Measurements from ENCODE around the gene MAN2B1. TPM values are rescaled to one million over a fixed set of nuclear protein-coding genes. Genes with fewer than 3 reads are reported as not detected.
A peak's percentile ranks its signal among the peaks of the same experiment; 100 is the strongest.

Gene MAN2B1
- total RNA-seq, 1 experiment from 2014 or later = 93.5 TPM

GRCh38 chr19:12668346-12668745 lies 1.8 kb upstream of the MAN2B1 start:
- Histone ChIP-seq H3K23ac (ENCODE audit: insufficient read length, low read depth, low read length) (no peak overlapping the region), H3K27me3 (ENCODE audit: insufficient read depth, low read length) (no peaks in the 10 kb centered on the region), H3K9ac (ENCODE audit: extremely low read depth, insufficient read length, low read length) (no peak overlapping the region), H2BK120ac (ENCODE audit: low read depth, low read length, poor library complexity, severe bottlenecking) (no peak overlapping the region), H2AK5ac (ENCODE audit: insufficient read length, low read length) (no peak overlapping the region), H3K9me3 (ENCODE audit: control insufficient read depth, low read depth, low read length) (no peaks in the 10 kb centered on the region), H2BK12ac (ENCODE audit: insufficient read length, low read depth, low read length) (no peak overlapping the region), H3K79me2 (ENCODE audit: insufficient read depth, low read length) (no peaks in the 10 kb centered on the region), H2BK20ac (ENCODE audit: low read depth, low read length, poor library complexity, severe bottlenecking) (no peak overlapping the region), H3K27ac (ENCODE audit: insufficient read length, low read depth, low read length) (no peak overlapping the region), H3K14ac (ENCODE audit: insufficient read depth, low read length) (no peak overlapping the region), H3K4me2 (ENCODE audit: insufficient read depth, insufficient read length, low read length) (peak overlapping the region; percentile 64), H4K8ac (replicated peaks; ENCODE audit: insufficient read length, low read depth, low read length) (no peak overlapping the region), H2BK15ac (ENCODE audit: low read depth, low read length) (no peak overlapping the region), H2BK5ac (ENCODE audit: insufficient read length, low read length) (no peak overlapping the region), H2AFZ (ENCODE audit: low read length) (no peak overlapping the region), H3K4ac (ENCODE audit: low read depth, low read length) (no peak overlapping the region), H4K5ac (ENCODE audit: insufficient read length, low read depth, low read length) (no peak overlapping the region), H3T11ph (ENCODE audit: low read length) (no peak overlapping the region), H4K91ac (ENCODE audit: insufficient read length, low read depth, low read length) (no peak overlapping the region), H3K56ac (ENCODE audit: insufficient read length, low read depth, low read length) (no peak overlapping the region), H4K20me1 (ENCODE audit: control insufficient read depth, insufficient read depth, insufficient read length) (no peaks in the 10 kb centered on the region), H3K4me1 (ENCODE audit: insufficient read depth, low read length) (no peaks in the 10 kb centered on the region), H3K79me1 (ENCODE audit: insufficient read depth, low read depth, low read length, poor library complexity, severe bottlenecking) (no peaks in the 10 kb centered on the region), H3K18ac (ENCODE audit: insufficient read length, low read depth, low read length) (no peak overlapping the region), H3K23me2 (ENCODE audit: insufficient read length, low read depth, low read length, poor library complexity, severe bottlenecking) (peaks cover 24% of the 10 kb centered on the region)
- Mint-ChIP-seq H3K9me3 (peaks cover 0 to 1% of the 10 kb centered on the region in 2 experiments; a peak in 2 of 5 replicates), H3K4me3 (peak overlapping the region; percentile 93 to 94), H3K27me3 (ENCODE audit: low read depth) (peaks cover 2% of the 10 kb centered on the region), H3K4me1 (peaks cover 27 to 50% of the 10 kb centered on the region in 2 experiments), H3K27ac (peak overlapping the region; percentile 60 to 100 (median 100); a peak in 4 of 7 replicates), H3K36me3 (ENCODE audit: insufficient read depth in 1 of 3, low read depth in 3 of 3) (peaks cover 8 to 33% (median 28%) of the 10 kb centered on the region in 3 experiments)
- TF ChIP-seq, protein P1, sequence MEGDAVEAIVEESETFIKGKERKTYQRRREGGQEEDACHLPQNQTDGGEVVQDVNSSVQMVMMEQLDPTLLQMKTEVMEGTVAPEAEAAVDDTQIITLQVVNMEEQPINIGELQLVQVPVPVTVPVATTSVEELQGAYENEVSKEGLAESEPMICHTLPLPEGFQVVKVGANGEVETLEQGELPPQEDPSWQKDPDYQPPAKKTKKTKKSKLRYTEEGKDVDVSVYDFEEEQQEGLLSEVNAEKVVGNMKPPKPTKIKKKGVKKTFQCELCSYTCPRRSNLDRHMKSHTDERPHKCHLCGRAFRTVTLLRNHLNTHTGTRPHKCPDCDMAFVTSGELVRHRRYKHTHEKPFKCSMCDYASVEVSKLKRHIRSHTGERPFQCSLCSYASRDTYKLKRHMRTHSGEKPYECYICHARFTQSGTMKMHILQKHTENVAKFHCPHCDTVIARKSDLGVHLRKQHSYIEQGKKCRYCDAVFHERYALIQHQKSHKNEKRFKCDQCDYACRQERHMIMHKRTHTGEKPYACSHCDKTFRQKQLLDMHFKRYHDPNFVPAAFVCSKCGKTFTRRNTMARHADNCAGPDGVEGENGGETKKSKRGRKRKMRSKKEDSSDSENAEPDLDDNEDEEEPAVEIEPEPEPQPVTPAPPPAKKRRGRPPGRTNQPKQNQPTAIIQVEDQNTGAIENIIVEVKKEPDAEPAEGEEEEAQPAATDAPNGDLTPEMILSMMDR (conservative IDR thresholded peaks at IDR 0.05) = no peak
- WGBS (ENCODE audit: extremely low coverage, insufficient read length, low lambda C conversion rate) = no CpG with 5 or more reads among the region's 8 CpGs
- DNase-seq = no peak

Measured in H9 (cell line).